ENCODE measurements around the gene GALC.

Gene GALC

GRCh38 chr14:87896393-87897380 lies 96.3 kb downstream of the GALC start:
- Histone ChIP-seq H3K9ac (ENCODE audit: low read depth, low read length) (no peak overlapping the region), H2AFZ (ENCODE audit: low read depth, low read length) (no peak overlapping the region), H4K20me1 (ENCODE audit: insufficient read depth, low read length) (no peaks in the 10 kb centered on the region), H3K4me1 (ENCODE audit: insufficient read depth, low read length) (no peaks in the 10 kb centered on the region), H3K79me2 (ENCODE audit: insufficient read depth, low read length) (no peaks in the 10 kb centered on the region), H3K4me3 (ENCODE audit: low read depth in 1 of 2, low read length in 2 of 2) (no peak overlapping the region), H3K36me3 (ENCODE audit: insufficient read depth, low read length) (no peaks in the 10 kb centered on the region), H3K27ac (ENCODE audit: low read length) (no peak overlapping the region), H3K9me3 (ENCODE audit: insufficient read depth, low read length, severe bottlenecking) (no peaks in the 10 kb centered on the region), H3K4me2 (ENCODE audit: insufficient read depth, low read length) (no peak overlapping the region), H3K27me3 (ENCODE audit: insufficient read depth, low read length, poor library complexity) (peaks cover 20% of the 10 kb centered on the region)
- TF ChIP-seq CTCF (IDR thresholded peaks at IDR 0.05; ENCODE audit: borderline replicate concordance, extremely low read depth, low read length, poor library complexity, severe bottlenecking) (peak; percentile 83), EZH2 (IDR thresholded peaks at IDR 0.05; ENCODE audit: borderline replicate concordance, low read depth, low read length, severe bottlenecking) (no peak)
- no peak for DNase-seq
- ATAC-seq (ENCODE audit: insufficient read depth, low read depth), result peak; percentile 72

- Histone ChIP-seq H3K27me3 (ENCODE audit: insufficient read depth, low read length, poor library complexity) (peaks cover 19% of the 10 kb centered on the region), H3K4me1 (ENCODE audit: insufficient read depth, low read length) (no peaks in the 10 kb centered on the region), H3K9me3 (ENCODE audit: insufficient read depth, low read length, severe bottlenecking) (no peaks in the 10 kb centered on the region), H3K36me3 (ENCODE audit: insufficient read depth, low read length) (no peaks in the 10 kb centered on the region), H2AFZ (ENCODE audit: low read depth, low read length) (no peak overlapping the region), H3K4me3 (ENCODE audit: low read depth in 1 of 2, low read length in 2 of 2) (no peak overlapping the region), H4K20me1 (ENCODE audit: insufficient read depth, low read length) (no peaks in the 10 kb centered on the region), H3K27ac (ENCODE audit: low read length) (no peak overlapping the region), H3K4me2 (ENCODE audit: insufficient read depth, low read length) (no peak overlapping the region), H3K9ac (ENCODE audit: low read depth, low read length) (no peak overlapping the region), H3K79me2 (ENCODE audit: insufficient read depth, low read length) (no peaks in the 10 kb centered on the region)
- no peak for ATAC-seq (ENCODE audit: insufficient read depth, low read depth)
- no peak for DNase-seq
- TF ChIP-seq EZH2 (IDR thresholded peaks at IDR 0.05; ENCODE audit: borderline replicate concordance, low read depth, low read length, severe bottlenecking) (no peak), CTCF (IDR thresholded peaks at IDR 0.05; ENCODE audit: borderline replicate concordance, extremely low read depth, low read length, poor library complexity, severe bottlenecking) (no peak)
These were observed 98.1 kb downstream of the GALC start for GRCh38 chr14:87894920-87895319.

- H4K20me1 ChIP-seq (ENCODE audit: insufficient read depth, low read length), result no peaks in the 10 kb centered on the region
- TF ChIP-seq CTCF (IDR thresholded peaks at IDR 0.05; ENCODE audit: borderline replicate concordance, extremely low read depth, low read length, poor library complexity, severe bottlenecking), result no peak
- no peak for TF ChIP-seq EZH2 (IDR thresholded peaks at IDR 0.05; ENCODE audit: borderline replicate concordance, low read depth, low read length, severe bottlenecking)
- no peak for ATAC-seq (ENCODE audit: insufficient read depth, low read depth)
- no peaks in the 10 kb centered on the region for H3K79me2 ChIP-seq (ENCODE audit: insufficient read depth, low read length)
- no peak overlapping the region for H3K9ac ChIP-seq (ENCODE audit: low read depth, low read length)
- H3K27ac ChIP-seq (ENCODE audit: low read length), result no peak overlapping the region
- peaks cover 10% of the 10 kb centered on the region for H3K27me3 ChIP-seq (ENCODE audit: insufficient read depth, low read length, poor library complexity)
- no peaks in the 10 kb centered on the region for H3K4me1 ChIP-seq (ENCODE audit: insufficient read depth, low read length)
- no peaks in the 10 kb centered on the region for H3K36me3 ChIP-seq (ENCODE audit: insufficient read depth, low read length)
- no peak overlapping the region for H3K4me2 ChIP-seq (ENCODE audit: insufficient read depth, low read length)
- no peak for DNase-seq
- no peaks in the 10 kb centered on the region for H3K9me3 ChIP-seq (ENCODE audit: insufficient read depth, low read length, severe bottlenecking)
- no peak overlapping the region for H3K4me3 ChIP-seq (ENCODE audit: low read depth in 1 of 2, low read length in 2 of 2)
- H2AFZ ChIP-seq (ENCODE audit: low read depth, low read length), result no peak overlapping the region
These were observed 100.2 kb downstream of the GALC start for GRCh38 chr14:87892763-87893162.

Data from DND-41 (cell line).